NCI-H1092 treated with DMSO at 0.1 percent for 48 hours (cell line): ENCODE data around the gene STON2.
"Not testable (repeated sequence)": the region's sequence is repeated elsewhere in the genome, so short reads cannot be mapped to it uniquely, and the experiment has no call there.

Source experiments
- DNase-seq: peaks from one replicate; lab custom pipeline; 2025; lab: John Stamatoyannopoulos, UW

STON2 gene, protein sequence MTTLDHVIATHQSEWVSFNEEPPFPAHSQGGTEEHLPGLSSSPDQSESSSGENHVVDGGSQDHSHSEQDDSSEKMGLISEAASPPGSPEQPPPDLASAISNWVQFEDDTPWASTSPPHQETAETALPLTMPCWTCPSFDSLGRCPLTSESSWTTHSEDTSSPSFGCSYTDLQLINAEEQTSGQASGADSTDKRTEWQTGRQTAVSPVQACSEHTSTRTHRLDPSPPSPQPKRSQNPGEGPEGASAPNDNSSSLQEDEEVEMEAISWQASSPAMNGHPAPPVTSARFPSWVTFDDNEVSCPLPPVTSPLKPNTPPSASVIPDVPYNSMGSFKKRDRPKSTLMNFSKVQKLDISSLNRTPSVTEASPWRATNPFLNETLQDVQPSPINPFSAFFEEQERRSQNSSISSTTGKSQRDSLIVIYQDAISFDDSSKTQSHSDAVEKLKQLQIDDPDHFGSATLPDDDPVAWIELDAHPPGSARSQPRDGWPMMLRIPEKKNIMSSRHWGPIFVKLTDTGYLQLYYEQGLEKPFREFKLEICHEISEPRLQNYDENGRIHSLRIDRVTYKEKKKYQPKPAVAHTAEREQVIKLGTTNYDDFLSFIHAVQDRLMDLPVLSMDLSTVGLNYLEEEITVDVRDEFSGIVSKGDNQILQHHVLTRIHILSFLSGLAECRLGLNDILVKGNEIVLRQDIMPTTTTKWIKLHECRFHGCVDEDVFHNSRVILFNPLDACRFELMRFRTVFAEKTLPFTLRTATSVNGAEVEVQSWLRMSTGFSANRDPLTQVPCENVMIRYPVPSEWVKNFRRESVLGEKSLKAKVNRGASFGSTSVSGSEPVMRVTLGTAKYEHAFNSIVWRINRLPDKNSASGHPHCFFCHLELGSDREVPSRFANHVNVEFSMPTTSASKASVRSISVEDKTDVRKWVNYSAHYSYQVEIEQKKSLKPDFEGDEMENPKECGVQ

DNA sequence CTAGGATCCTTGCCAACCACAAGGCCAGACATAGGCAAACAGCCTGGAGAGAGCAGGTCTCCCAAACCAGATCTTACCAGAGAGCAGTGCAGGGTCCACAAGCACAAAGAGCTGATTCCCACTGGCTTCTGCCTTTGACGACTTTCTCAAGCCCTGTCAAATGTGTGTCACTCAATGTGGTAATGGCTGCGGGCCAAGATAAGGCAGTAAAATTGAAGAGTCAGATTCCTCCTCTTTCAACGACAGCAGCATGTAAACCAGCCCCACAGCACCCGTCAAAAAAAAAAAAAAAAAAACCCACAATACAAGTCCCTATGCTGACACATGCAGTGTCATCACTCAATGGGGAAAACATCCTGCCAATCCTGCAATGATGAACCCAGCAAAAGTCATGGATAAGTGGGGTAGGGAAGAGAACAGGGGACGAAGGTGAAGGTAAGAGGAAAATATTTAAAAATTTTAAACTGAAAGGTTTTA is at the start of gene STON2:
Gene STON2, minus strand, starts transcription at position 123 of the 477 bp plus-strand sequence. CDS start 1,942 bp downstream, outside the sequence.
- peak; percentile 60 for DNase-seq

DNA sequence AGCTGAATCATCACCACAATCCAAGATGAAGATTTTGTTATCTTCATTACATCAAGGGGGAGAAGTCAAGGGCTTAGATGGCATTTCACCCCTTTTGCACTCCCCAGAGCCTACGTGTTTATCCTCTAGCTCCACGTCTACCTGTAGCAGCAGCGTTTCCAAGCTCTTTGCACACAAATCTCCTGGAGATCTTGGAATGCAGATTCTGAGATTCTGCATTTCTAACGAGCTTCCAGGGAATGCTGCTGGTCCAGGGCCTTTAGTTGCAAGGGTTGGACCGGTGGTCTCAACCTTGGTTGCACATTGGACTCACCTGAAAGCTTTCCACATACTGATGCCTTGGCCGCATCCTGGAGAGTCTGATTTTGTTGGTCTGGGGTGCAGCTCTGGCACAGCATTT is 49.5 kb upstream of the STON2 start:
- no peak for DNase-seq

DNA sequence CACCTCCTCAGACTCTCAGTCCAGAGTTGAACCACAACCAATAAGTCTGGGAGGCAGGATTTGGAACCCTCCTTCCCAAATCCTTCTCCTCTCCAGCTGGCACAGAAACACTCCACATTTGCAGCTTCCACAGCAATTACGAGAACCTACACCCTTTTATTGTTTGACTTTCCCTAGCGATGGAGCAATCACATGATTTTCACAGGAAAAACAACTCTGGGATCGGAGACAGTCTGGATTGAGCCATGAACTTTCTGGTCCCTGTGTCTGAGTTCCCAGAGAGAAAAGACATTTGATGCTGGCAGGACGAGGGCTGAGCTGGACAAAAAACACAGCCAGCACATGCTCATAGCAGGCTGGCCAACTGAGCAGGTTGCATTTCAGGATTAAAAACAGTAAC is 49.0 kb upstream of the STON2 start:
- no peak for DNase-seq

DNA sequence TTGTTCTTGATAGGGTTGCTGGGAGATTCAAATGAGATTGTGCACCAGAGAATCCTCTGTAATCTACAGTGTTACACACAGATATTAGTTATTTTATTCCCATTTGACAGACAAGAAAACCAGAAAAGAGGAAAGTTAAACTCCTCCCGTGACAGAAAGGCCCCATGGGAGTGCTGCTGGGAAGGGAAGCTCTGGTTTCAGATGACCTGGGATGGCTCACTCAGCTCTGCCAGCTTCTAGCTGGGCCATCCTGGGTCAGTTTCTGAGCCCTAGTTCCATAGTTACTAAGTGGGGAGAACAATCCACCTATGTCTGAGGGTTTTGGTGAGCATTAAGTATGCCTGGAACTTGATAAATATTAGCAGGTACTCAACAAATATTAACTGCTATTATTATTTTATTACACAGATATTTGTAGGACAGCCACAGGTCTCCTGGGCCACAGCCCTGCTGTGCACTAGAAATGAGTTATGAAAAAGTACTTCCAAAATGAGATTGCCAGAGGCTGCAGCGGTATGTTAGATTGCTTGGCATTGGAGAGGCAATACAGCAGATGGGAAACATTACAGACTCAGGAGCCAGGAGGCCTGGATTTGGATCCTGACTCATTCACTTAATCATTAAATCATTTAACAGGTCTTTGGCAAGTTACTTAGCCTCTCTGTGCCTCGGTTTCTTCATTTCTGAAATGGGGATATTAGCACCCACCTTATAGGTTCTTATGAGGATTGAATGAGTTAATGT is 47.1 kb upstream of the STON2 start:
- no peak for DNase-seq

DNA sequence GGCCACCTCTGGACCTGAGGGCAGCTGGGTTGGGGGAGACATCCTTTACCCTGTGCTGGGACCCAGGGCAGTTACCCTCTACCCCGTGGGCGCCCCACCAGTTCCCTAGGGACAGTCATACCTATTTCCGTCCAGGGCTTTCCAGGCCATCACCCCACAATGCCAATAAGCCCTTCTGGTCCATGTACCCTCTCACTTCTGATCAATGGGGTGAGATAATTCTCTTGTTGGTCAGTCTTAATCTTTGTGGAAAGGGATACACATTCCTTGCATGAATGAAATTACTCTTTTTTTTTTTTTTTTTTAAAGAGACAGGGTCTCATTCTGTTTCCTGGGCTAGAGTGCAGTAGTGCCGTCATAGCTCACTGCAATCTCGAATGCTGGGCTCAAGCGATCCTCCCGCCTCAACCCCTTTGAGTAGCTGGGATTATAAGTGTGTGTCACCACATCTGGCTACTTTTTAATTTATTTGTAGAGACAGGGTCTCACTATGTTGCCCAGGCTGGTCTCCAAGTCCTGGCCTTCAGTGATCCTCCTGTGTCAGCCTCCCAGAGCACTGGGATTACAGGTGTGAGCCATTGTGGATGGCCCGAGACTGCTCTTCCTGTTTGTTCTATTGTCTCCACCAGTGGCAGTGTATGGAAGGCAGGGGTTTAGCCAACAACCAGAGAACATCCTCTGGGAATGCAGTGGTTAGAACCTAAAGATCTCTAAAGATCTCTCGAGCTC is 46.3 kb upstream of the STON2 start:
- DNase-seq: no peak

DNA sequence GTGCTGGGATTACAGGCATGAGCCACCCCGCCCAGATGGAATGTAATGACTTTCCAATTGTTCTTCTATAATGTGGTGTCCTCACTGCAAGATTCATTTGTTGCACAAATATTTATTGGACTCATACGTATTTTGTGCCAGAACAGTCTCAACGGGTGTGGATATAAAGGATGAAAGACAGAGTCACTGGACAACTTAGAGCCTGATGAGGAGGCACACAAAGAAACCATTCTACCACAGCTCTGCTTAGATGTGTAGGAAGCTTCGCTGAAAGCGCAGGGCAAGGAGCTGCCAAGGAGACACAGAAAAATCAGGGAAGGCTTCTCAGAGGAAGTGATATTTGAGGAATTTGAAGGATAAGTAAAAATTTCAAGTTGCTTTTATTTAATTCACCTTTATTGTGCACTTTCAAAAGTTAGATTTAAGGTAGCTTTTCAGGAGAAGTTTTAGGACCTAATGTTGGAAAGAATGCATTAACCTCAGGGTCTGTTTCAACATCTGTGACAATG is 41.6 kb upstream of the STON2 start:
- DNase-seq: no peak

DNA sequence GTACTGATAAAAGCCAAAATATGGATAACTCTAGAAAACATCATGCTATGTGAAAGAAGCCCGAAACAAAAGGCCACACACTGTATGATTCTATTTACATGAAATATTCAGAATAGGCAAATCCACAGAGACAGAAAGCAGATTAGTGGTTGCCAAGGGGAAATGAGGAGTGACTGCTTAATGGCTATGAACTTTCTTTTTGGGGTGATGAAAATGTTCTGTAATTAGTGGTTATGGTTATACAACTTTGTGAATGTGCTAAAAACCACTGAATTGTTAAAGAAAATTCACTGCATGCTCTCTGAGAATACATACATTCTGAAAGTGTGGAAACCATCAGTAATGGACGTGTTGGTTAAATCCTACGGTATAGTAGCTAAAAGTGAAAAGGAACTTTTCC is 39.9 kb upstream of the STON2 start:
- no peak for DNase-seq

DNA sequence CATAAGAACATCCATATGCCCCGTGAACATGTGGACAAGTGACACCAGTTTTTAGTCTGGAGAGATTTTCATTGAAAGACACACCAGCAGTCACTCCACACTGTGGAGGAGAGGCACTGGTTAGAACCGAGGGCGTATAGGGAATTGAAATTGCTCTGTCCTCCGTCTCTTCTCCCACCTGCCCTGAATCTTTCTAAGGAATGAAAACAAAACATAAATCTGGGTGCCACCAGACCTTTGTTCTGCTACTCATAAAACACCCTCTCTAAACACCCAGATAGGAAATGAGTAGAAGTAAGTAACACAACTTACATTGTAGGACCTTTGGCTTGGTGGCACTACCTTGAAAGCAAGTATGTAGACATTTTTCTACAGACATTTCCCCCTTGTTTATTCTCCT is 37.1 kb upstream of the STON2 start:
- no peak for DNase-seq

DNA sequence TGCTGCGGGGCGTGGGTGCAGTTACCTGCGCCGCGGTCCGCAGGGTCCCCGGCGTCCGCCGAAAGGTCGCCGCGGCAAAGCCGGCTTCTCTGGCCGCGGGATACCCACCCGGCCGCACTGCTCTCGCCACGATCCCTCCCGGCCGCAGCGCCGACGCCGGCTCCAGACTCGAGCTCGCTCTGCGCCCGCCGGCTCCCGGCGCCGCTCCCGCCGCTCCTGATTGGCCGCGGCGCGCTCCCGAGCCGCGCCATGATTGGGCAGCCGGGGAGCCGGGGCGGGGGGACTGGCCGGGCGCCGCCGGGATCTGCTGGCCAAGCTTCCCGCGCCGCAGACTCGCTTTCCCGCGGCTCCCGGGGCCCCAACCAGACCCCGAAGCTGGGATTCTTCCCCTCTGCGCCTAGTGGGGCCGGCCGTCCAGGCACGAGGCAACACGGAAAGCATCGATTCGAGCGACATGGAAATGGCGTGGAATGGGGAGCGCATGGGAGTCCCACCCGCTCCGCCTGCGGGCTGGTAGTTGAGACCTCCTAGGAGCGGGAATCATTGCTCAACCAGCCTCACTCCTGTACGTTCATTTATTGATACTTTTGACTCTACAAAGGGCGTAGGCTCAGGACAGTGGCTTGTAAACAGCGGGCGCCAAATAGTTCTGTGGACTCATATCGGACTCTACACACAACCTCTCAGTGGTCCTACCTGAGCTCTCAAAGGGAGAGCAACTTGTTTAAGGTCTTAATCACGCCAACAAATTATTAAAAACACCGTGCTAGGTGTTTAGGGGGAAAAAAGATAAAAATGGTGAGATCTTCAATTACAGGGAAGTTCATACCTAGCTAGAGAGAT is 36.4 kb upstream of the STON2 start:
- DNase-seq: peak; percentile 84

DNA sequence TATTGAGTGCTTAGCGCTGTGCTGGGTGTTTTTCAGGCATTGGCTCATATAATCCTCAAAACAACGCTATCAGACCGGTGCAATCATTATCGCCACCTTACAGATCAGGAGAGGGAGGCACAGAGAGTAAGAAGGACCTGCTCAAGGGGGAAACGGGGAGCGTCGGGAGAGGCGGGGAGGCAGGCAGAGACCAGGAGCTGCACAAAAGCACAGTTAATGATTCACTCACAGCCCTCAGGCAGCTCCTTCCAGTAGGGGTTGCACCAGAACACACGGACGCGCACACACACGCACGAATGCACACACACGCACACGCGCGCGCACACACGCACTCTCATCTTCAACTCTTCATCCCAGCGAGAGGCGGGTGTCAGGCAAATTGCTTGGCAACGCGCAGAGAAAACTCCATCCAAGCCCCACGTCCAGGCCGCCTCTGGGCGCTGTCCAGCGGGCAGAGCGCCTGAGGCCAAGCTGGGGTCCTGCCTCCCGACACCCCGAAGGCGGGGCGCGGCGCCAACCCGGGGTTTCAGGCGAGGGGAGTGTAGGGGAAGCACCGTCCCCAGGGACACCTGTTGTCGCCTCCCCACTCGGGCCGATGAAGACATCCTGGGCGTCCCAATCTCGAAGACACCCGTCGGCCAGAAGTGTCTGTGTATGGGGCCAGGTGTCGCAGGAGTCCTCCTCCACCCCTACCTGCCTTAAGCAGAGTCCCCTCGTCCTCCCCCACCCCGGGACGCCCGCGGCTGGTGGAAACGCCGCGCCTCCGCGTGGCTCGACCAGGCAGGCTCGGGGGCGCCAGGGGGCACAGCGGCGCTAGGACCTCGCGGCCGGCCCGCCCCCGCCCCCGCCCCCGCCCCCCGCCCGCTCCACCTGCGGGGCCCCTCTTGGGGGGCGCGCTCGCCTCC is 35.5 kb upstream of the STON2 start:
- peak; percentile 61 for DNase-seq

DNA sequence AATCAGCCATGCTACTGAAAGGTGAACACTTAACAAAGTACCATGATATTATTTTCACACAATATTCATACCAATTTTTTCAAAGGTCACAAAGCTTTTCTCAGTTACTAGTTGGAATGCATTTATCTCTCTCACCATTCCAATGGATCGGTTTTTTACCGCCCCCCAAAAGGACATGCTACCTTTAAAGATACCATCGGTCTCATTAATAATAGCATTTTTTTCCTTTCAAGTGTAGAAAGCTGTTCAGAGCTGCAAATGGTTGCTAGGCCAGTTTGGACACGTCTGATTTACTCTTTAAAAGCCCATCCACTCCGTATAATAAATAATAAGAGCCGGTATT is 34.9 kb upstream of the STON2 start:
- no peak for DNase-seq

DNA sequence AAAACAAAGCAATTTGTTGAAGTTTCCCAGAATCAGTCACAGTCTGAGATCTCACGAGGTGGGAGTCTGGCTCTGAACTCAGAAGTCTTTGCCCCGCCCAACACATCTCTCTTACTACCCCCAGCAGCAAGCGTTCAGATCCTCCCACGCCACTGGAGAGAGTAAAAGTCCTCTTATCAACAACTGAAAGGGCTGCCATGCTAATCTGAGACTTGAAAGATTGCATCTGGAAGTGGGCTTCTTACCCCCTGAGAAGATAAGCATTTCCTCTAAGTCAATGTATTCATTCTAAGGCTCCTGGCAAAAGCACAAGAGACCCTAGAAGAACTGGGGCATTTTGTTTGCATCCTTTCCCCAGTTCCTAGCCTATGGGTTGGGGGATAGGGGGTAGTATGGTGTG is 34.1 kb upstream of the STON2 start:
- no peak for DNase-seq

DNA sequence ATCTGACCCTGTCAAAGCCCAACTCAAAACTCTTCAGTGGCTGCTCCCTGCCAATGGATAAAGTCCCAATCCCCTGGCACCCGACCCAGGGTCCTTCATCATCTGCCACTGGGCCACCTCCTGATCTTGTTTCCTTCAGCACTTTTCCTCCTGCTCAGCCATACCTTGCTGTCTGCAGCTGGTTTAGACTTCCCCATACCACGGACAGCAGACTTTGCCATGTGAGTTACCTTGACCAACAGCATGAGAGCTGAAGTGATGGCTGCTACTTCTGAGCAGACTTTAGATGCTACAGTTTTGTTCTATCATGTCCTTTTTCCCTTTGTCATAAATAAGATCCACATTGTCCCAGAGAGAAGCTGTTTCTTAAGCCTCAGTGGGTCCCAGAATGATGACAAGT is 33.3 kb upstream of the STON2 start:
- no peak for DNase-seq

DNA sequence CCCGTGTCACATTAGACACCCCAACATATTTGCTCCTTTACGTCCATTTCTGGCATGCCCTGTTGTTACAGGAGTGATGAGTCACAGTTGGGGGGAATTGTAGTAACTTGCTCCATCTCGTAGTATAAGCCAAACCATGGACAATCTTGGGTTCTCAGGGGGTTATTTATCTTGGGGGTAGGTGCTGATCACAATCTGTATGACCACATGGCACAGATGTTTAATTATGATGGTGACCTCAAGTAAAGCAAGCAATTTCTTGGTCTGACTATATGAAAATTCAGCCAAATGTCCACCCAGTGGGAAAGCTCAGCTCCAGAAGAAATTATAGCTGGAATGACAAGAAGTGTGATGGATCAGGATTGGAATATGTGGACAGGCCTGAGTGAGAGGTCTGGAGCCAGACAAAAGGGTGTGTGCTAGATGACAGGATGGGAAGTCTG is 32.1 kb upstream of the STON2 start:
- DNase-seq: no peak

DNA sequence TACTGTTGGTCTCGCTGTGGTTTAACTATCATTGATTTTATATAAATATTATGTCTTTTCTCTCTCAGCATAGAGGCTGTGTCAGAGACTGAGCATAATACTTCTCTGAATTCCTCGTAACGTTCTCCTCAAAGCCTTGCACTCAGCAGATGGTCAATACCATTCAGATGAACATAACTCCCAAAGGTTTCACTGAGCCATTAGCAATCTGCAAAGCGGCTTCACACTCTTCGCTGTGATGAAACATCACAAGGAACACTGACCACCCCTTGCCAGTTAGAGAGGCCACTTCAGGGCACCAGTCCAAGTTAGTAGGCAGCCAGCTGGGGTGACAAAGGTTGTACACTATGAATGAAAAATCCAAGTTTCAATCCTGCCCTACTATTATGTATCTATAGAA is 30.1 kb upstream of the STON2 start:
- no peak for DNase-seq

DNA sequence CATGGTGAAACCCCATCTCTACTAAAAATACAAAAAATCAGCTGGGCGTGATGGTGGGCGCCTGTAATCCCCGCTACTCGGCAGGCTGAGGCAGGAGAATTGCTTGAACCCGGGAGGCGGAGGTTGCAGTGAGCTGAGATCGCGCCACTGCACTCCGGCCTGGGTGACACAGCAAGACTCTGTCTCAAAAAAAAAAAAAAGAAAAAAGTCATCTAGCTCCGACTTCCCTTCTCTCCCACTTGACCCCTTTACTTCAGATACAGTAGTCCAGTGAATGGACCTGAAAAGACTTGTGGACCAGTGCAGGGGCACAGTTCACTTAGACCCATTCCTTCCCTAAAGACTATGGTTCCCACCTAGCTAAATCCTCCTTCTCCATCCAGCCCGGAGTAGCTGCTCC is 29.6 kb upstream of the STON2 start:
- not testable (repeated sequence) for DNase-seq

DNA sequence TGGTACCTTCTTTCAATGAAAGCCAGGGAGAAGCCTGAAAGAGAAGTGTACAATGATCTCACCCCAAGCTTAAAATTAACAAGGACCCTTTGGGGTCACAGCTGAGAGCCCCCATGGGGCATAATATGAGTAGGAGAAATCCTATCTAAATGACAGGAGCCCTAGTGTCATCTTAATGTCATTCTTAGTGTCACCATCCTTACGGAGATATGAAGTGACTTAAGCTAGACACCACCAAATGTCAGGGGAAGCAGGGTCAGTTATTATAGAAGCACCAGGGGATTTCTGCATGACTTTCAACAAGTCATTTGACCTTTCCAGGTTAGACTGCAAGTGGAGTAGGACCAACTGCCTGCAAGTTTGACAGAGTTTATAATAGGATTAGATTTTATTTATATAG is 28.9 kb upstream of the STON2 start:
- no peak for DNase-seq

DNA sequence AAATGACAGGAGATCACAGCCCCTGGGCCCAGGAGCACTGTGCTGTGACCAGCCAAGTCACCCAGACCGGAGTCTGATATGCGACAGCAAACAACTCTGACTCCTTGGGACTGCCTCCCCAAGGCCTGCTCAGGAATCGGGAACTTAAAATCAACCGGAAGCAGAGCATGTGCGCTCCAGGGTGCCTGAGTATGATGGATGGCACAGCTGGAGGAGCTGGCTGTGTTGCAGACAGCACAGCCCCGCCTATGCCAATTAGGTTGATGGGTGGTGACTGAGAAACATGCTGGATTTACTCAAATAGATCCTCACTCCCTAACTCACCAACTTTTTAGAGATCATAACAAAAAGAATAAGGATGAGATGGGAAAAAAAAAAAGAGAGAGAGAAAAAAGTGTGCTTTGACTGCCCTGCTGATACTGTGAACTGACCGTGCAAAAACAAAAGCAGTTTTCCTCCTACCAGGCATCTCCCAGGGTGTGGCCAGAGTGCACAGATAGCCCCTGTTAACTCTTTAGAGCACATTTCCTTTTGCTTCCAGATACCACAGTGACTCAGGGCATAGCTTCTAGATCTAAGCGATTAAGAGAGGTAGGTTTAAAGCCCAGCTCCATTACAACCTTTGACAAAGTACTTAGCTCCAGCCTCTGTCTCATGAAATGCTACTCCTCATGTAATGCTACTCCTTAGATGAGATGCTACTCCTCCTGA is 27.4 kb upstream of the STON2 start:
- no peak for DNase-seq

DNA sequence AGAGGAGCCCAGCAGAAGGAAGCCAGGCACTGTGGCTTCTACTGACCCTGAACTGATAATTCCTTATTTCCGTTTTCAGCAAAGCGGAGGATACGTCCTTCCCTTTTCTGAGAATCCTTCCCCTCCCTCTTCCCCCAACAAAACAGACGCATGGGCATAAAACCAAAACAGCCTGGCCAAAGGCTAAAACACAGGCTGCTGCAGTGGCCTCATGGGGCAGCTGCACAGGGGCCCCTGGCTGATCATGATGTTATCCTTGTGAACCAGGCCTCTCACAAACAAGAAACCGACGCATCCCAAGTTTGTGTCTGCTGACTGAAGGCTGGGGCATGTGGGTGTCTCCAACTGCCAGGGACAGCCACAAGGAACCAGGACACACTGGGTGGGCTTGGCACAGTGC is 23.4 kb upstream of the STON2 start:
- DNase-seq: no peak
